NB4 (cell line): ENCODE data around the gene SNTG2.

Experiments
- DNase-seq: peaks from one replicate; pipeline ENCODE4 v3.0.0; 2010; ENCODE audit warnings: low read depth
- H3K4me3 ChIP-seq: one replicate; pipeline ENCODE4 v1.5.1; 2011; ENCODE audit warnings: mild to moderate bottlenecking, low read depth, low read length, moderate library complexity
- MAX ChIP-seq: IDR thresholded peaks from 2 replicates; pipeline ENCODE4 v1.6.1; 2011; ENCODE audit warnings: low read depth, low read length
- MYC ChIP-seq: IDR thresholded peaks from 2 replicates; pipeline ENCODE4 v1.6.1; 2011; ENCODE audit warnings: low read depth, low read length
- POLR2A ChIP-seq: IDR thresholded peaks from 2 replicates; pipeline ENCODE4 v1.6.1; 2011; ENCODE audit warnings: mild to moderate bottlenecking; ENCODE audit not compliant: insufficient read length; ENCODE audit errors: extremely low read depth
- TF ChIP-seq, protein P1 (sequence below): IDR thresholded peaks from one replicate; pipeline ENCODE4 v1.5.1; 2012; ENCODE audit warnings: low read depth, low read length

Gene SNTG2

DNA sequence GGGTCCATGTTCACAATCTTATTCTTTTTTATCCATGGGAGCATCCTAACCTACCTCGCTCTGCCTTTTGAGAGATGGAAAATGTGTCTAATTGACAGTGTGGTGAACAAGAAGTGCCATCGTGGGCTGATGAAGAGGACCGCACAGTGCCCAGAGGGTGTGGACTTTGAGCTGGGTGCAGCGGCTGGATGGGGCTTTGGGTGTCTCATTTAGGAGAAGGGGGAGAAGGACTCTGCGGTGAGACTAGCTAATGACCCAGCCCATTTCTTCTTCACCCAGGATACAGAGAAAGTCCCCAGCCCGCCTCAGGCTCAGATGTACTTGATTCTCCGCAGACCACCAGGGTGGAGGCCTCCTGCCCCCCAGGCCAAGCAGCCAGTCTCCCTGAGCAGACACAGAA is 33.7 kb upstream of the SNTG2 start:
- TF ChIP-seq, protein P1, sequence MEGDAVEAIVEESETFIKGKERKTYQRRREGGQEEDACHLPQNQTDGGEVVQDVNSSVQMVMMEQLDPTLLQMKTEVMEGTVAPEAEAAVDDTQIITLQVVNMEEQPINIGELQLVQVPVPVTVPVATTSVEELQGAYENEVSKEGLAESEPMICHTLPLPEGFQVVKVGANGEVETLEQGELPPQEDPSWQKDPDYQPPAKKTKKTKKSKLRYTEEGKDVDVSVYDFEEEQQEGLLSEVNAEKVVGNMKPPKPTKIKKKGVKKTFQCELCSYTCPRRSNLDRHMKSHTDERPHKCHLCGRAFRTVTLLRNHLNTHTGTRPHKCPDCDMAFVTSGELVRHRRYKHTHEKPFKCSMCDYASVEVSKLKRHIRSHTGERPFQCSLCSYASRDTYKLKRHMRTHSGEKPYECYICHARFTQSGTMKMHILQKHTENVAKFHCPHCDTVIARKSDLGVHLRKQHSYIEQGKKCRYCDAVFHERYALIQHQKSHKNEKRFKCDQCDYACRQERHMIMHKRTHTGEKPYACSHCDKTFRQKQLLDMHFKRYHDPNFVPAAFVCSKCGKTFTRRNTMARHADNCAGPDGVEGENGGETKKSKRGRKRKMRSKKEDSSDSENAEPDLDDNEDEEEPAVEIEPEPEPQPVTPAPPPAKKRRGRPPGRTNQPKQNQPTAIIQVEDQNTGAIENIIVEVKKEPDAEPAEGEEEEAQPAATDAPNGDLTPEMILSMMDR: no peak
- TF ChIP-seq POLR2A (no peak), MYC (no peak), MAX (no peak)
- DNase-seq: no peak
- no peak overlapping the region for H3K4me3 ChIP-seq

GRCh38 chr2:919672-920071 is 31.0 kb upstream of the SNTG2 start:
- no peak for DNase-seq
- no peak overlapping the region for H3K4me3 ChIP-seq
- TF ChIP-seq, protein P1: no peak
- TF ChIP-seq MYC: no peak

DNA sequence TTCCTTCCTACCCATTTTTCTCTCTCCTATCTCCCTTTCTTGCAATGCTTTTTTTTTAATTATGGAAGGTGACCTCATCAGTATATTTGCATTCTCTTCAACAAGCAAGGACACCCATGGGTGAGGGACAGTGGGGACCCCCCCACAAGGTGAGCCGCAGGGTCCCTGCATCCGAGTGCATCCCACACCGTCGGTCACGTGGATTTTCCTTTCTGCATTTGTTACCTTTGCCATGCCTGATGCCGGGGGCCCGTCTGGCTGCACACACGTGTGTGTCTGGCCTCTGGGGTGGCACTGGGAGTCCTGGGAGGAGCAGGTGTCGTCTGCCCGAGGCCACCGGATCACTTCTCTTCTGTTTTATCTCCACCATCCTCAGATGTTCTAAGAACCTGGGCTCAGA is 30.1 kb upstream of the SNTG2 start:
- no peak for DNase-seq
- no peak overlapping the region for H3K4me3 ChIP-seq

GRCh38 chr2:920999-921398 is 29.6 kb upstream of the SNTG2 start:
- H3K4me3 ChIP-seq: no peak overlapping the region
- no peak for DNase-seq
- TF ChIP-seq MAX: no peak
- TF ChIP-seq, protein P1: no peak
- no peak for TF ChIP-seq MYC
- no peak for TF ChIP-seq POLR2A

More for the DNA sequence above, 30.1 kb upstream of the SNTG2 start:
- TF ChIP-seq POLR2A (no peak), MYC (no peak), MAX (no peak)
- TF ChIP-seq, protein P1: no peak

- H3K4me3 ChIP-seq: no peak overlapping the region
- TF ChIP-seq POLR2A: no peak
- no peak for DNase-seq
Observed at GRCh38 chr2:922185-922584, 28.5 kb upstream of the SNTG2 start.

DNA sequence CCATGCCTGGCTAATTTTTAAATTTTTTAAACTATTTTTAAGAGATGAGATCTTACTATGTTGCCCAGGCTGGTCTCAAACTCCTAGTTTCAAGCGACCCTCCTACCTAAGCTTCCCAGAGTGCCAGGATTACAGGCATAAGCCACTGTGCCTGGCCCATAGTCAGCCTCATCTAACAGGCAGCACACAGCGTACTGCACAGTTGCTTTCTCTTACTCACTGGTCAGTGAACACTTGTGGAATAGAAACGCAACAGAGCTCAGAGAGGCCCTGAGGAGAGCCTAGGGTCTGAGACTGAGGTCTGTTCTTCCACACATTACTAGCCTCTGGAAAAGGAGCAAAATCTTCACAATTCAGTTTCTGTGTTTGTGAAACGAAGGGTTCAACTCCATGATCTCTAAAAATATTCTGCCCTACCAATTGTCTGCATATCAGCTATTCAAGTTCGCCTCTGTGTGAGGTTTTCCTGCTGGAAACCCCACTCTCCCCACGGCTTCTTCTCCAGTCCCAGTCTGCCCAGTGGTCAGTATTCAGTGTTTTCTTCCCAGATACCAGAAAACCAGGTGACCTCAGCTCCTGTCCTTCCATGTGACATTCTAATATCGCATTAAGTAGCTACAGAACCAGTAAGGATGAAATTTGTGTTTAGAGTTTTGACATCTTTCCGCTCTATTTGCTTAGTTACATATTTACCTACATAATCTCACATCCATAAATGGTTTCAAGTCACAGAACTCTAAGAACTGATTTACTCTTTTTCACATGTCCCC is 26.6 kb upstream of the SNTG2 start:
- DNase-seq: no peak
- TF ChIP-seq, protein P1: no peak
- no peak for TF ChIP-seq POLR2A
- no peak for TF ChIP-seq MYC
- no peak for TF ChIP-seq MAX
- no peak overlapping the region for H3K4me3 ChIP-seq
